ENCODE results near the gene LIX1L.

DNA sequence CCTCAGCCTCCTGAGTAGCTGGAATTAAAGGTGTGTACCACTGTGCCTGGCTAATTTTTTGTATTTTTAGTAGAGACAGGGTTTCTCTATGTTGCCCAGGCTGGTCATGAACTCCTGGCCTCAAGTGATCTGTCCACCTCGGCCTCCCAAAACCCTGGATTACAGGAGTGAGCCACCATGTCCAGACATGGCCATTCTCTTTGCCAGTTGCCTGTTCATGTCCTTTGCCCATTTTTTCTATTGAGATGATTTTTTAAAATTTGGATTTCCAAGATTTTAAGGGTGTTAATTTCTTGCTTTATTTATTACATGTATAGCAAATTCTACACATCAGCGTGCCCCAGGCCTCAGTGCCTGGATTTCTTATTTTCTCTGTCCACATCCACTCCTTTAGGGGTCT lies 9.5 kb upstream of the LIX1L start:
- TF ChIP-seq, protein P1, sequence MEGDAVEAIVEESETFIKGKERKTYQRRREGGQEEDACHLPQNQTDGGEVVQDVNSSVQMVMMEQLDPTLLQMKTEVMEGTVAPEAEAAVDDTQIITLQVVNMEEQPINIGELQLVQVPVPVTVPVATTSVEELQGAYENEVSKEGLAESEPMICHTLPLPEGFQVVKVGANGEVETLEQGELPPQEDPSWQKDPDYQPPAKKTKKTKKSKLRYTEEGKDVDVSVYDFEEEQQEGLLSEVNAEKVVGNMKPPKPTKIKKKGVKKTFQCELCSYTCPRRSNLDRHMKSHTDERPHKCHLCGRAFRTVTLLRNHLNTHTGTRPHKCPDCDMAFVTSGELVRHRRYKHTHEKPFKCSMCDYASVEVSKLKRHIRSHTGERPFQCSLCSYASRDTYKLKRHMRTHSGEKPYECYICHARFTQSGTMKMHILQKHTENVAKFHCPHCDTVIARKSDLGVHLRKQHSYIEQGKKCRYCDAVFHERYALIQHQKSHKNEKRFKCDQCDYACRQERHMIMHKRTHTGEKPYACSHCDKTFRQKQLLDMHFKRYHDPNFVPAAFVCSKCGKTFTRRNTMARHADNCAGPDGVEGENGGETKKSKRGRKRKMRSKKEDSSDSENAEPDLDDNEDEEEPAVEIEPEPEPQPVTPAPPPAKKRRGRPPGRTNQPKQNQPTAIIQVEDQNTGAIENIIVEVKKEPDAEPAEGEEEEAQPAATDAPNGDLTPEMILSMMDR (conservative IDR thresholded peaks at IDR 0.05; ENCODE audit: low read depth, low read length) = no peak
- no peak for TF ChIP-seq SMC3 (IDR thresholded peaks at IDR 0.05; ENCODE audit: low read depth, low read length)
- TF ChIP-seq, protein P2, sequence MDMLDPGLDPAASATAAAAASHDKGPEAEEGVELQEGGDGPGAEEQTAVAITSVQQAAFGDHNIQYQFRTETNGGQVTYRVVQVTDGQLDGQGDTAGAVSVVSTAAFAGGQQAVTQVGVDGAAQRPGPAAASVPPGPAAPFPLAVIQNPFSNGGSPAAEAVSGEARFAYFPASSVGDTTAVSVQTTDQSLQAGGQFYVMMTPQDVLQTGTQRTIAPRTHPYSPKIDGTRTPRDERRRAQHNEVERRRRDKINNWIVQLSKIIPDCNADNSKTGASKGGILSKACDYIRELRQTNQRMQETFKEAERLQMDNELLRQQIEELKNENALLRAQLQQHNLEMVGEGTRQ (IDR thresholded peaks at IDR 0.05; ENCODE audit: low read depth, low read length) = no peak
- TF ChIP-seq RFX5 (IDR thresholded peaks at IDR 0.05; ENCODE audit: low read depth, low read length) = no peak
- no peak for TF ChIP-seq POLR2A (IDR thresholded peaks at IDR 0.05; ENCODE audit: low read depth, low read length)

Data from IMR-90 (cell line).